Spleen (tissue), 7 donors: ENCODE data around the gene RPLP2.

Experiments
- CTCF ChIP-seq, 11 experiments: fragments of 200-600 bp in 7 of 11; fragments of 450-650 bp in 4 of 11; sonication (generic) in 4 of 11; IDR thresholded peaks in 8 of 11; conservative IDR thresholded peaks in 3 of 11; 1 replicate in 7 of 11; 2 replicates in 4 of 11; pipeline versions ENCODE4 v1.4.0 to v1.8.0; 2016 to 2021; ENCODE audit warnings: antibody characterized with exemption in 11 of 11, inconsistent platforms in 4 of 11, mild to moderate bottlenecking in 1 of 11
- POLR2AphosphoS5 ChIP-seq, 3 donors: sonication (generic); formaldehyde crosslinking; IDR thresholded peaks; one replicate each; pipeline ENCODE4 v1.5.1; 2017; ENCODE audit warnings: antibody characterized with exemption in 3 of 3
- donor health status: DM: no; HTN: no; CAD: no; lungs with moderate emphysema.
- donor health status: DM: no; HTN: no; CAD: no.
- donor health status: DM: no; HTN: no; CAD: no.

- TF ChIP-seq CTCF (IDR thresholded peaks at IDR 0.05 in 8 of 11, conservative IDR thresholded peaks at IDR 0.05 in 3 of 11) (no peak), POLR2AphosphoS5 (IDR thresholded peaks at IDR 0.05) (peak in 1 of 3 donors; percentile 43)
These were observed 5.8 kb upstream of the RPLP2 start for GRCh38 chr11:803770-804598.
